A549 (cell line): Measurements from ENCODE around the gene FUNDC1.

Source experiments
- CEBPB ChIP-seq, 2 experiments: fragments of >200 bp in 1 of 2; sonication (Bioruptor Twin) in 1 of 2; formaldehyde crosslinking in 1 of 2; IDR thresholded peaks; 2 replicates each; pipeline ENCODE4 v1.6.1; 2012 to 2016
- EP300 ChIP-seq, 2 experiments: fragments of >200 bp; sonication (Bioruptor Twin); formaldehyde crosslinking; IDR thresholded peaks; 2 replicates in 1 of 2; 3 replicates in 1 of 2; pipeline ENCODE4 v1.6.1; 2016 to 2017
- ESRRA ChIP-seq: fragments of 150-350 bp; IDR thresholded peaks from 2 replicates; pipeline ENCODE4 v1.6.1; 2014; ENCODE audit warnings: mild to moderate bottlenecking, low read length, borderline replicate concordance
- POLR2A ChIP-seq: IDR thresholded peaks from 2 replicates; pipeline ENCODE4 v1.6.1; 2012; ENCODE audit warnings: mild to moderate bottlenecking, low read length
- RFX5 ChIP-seq: fragments of 450-650 bp; IDR thresholded peaks from 2 replicates; pipeline ENCODE4 v1.7.1; 2014; ENCODE audit warnings: antibody characterized with exemption, mild to moderate bottlenecking, moderate library complexity
- RNF2 ChIP-seq: fragments of 200-600 bp; sonication (generic); IDR thresholded peaks from 2 replicates; pipeline ENCODE4 v1.6.1; 2016; ENCODE audit warnings: low read depth, mild to moderate bottlenecking, antibody characterized with exemption, moderate library complexity, borderline replicate concordance
- SREBF2 ChIP-seq: fragments of 450-650 bp; IDR thresholded peaks from 2 replicates; pipeline ENCODE4 v1.6.1; 2014; ENCODE audit warnings: mild to moderate bottlenecking, moderate library complexity
- ZFP36 ChIP-seq: fragments of 450-650 bp; IDR thresholded peaks from 2 replicates; pipeline ENCODE4 v1.6.1; 2014; ENCODE audit warnings: borderline replicate concordance; ENCODE audit not compliant: partially characterized antibody
- TF ChIP-seq, protein P1 (sequence below): fragments of >200 bp; sonication (Bioruptor Twin); formaldehyde crosslinking; IDR thresholded peaks from 3 replicates; pipeline ENCODE4 v1.5.1; 2016
- TF ChIP-seq, protein P2 (sequence below): fragments of 200-600 bp; sonication (generic); IDR thresholded peaks from 2 replicates; pipeline ENCODE4 v1.6.1; 2016; ENCODE audit warnings: antibody characterized with exemption, mild to moderate bottlenecking, moderate library complexity

DNA sequence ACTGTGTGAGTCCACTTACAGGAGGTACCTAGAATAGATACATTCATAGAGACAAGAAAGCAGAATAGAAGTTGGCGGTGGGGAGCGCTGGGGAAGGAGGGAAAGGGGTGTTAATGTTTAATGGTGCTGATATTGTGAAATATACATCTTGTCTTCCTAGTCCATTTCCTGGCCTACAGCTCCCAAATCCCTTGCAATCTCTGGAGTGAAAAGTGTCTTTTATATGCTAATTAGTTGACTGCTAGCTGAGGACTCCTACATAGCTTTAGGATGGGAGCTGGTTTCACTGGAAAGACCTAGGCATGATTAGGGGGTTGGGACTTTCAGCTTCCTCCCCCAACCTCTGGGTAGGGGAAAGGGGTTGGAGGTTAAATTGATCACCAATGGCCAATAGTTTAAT, 36.0 kb downstream of the FUNDC1 start:
- TF ChIP-seq EP300 (IDR thresholded peaks at IDR 0.05) = no peak
- TF ChIP-seq, protein P1, sequence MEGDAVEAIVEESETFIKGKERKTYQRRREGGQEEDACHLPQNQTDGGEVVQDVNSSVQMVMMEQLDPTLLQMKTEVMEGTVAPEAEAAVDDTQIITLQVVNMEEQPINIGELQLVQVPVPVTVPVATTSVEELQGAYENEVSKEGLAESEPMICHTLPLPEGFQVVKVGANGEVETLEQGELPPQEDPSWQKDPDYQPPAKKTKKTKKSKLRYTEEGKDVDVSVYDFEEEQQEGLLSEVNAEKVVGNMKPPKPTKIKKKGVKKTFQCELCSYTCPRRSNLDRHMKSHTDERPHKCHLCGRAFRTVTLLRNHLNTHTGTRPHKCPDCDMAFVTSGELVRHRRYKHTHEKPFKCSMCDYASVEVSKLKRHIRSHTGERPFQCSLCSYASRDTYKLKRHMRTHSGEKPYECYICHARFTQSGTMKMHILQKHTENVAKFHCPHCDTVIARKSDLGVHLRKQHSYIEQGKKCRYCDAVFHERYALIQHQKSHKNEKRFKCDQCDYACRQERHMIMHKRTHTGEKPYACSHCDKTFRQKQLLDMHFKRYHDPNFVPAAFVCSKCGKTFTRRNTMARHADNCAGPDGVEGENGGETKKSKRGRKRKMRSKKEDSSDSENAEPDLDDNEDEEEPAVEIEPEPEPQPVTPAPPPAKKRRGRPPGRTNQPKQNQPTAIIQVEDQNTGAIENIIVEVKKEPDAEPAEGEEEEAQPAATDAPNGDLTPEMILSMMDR = no peak
- TF ChIP-seq POLR2A = no peak
- TF ChIP-seq, protein P2, sequence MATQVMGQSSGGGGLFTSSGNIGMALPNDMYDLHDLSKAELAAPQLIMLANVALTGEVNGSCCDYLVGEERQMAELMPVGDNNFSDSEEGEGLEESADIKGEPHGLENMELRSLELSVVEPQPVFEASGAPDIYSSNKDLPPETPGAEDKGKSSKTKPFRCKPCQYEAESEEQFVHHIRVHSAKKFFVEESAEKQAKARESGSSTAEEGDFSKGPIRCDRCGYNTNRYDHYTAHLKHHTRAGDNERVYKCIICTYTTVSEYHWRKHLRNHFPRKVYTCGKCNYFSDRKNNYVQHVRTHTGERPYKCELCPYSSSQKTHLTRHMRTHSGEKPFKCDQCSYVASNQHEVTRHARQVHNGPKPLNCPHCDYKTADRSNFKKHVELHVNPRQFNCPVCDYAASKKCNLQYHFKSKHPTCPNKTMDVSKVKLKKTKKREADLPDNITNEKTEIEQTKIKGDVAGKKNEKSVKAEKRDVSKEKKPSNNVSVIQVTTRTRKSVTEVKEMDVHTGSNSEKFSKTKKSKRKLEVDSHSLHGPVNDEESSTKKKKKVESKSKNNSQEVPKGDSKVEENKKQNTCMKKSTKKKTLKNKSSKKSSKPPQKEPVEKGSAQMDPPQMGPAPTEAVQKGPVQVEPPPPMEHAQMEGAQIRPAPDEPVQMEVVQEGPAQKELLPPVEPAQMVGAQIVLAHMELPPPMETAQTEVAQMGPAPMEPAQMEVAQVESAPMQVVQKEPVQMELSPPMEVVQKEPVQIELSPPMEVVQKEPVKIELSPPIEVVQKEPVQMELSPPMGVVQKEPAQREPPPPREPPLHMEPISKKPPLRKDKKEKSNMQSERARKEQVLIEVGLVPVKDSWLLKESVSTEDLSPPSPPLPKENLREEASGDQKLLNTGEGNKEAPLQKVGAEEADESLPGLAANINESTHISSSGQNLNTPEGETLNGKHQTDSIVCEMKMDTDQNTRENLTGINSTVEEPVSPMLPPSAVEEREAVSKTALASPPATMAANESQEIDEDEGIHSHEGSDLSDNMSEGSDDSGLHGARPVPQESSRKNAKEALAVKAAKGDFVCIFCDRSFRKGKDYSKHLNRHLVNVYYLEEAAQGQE = no peak
- TF ChIP-seq ZFP36 = no peak
- no peak for TF ChIP-seq ESRRA
- no peak for TF ChIP-seq RNF2
- TF ChIP-seq SREBF2 = no peak
- TF ChIP-seq CEBPB (IDR thresholded peaks at IDR 0.05) = no peak
- no peak for TF ChIP-seq RFX5
